GM18519 (cell line): ENCODE results near the gene PROC.
"Not testable (repeated sequence)": the region's sequence is repeated elsewhere in the genome, so short reads cannot be mapped to it uniquely, and the experiment has no call there.

Experiments
- ATAC-seq: cut with Tn5 transposase; IDR thresholded peaks from one replicate; pipeline ENCODE4 v1.9.1; 2021; ENCODE audit warnings: mild to moderate bottlenecking, moderate library complexity; ENCODE audit not compliant: unreplicated experiment, low FRiP score

Gene PROC

DNA sequence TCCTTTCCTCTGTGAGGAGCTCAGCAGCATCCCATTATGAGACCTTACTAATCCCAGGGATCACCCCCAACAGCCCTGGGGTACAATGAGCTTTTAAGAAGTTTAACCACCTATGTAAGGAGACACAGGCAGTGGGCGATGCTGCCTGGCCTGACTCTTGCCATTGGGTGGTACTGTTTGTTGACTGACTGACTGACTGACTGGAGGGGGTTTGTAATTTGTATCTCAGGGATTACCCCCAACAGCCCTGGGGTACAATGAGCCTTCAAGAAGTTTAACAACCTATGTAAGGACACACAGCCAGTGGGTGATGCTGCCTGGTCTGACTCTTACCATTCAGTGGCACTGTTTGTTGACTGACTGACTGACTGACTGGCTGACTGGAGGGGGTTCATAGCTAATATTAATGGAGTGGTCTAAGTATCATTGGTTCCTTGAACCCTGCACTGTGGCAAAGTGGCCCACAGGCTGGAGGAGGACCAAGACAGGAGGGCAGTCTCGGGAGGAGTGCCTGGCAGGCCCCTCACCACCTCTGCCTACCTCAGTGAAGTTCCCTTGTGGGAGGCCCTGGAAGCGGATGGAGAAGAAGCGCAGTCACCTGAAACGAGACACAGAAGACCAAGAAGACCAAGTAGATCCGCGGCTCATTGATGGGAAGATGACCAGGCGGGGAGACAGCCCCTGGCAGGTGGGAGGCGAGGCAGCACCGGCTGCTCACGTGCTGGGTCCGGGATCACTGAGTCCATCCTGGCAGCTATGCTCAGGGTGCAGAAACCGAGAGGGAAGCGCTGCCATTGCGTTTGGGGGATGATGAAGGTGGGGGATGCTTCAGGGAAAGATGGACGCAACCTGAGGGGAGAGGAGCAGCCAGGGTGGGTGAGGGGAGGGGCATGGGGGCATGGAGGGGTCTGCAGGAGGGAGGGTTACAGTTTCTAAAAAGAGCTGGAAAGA lies 7.6 kb downstream of the PROC start:
- no peak for ATAC-seq

DNA sequence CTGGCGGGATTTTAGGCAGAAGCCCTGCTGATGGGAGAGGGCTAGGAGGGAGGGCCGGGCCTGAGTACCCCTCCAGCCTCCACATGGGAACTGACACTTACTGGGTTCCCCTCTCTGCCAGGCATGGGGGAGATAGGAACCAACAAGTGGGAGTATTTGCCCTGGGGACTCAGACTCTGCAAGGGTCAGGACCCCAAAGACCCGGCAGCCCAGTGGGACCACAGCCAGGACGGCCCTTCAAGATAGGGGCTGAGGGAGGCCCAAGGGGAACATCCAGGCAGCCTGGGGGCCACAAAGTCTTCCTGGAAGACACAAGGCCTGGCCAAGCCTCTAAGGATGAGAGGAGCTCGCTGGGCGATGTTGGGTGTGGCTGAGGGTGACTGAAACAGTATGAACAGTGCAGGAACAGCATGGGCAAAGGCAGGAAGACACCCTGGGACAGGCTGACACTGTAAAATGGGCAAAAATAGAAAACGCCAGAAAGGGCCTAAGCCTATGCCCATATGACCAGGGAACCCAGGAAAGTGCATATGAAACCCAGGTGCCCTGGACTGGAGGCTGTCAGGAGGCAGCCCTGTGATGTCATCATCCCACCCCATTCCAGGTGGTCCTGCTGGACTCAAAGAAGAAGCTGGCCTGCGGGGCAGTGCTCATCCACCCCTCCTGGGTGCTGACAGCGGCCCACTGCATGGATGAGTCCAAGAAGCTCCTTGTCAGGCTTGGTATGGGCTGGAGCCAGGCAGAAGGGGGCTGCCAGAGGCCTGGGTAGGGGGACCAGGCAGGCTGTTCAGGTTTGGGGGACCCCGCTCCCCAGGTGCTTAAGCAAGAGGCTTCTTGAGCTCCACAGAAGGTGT lies 8.5 kb downstream of the PROC start:
- no peak for ATAC-seq

DNA sequence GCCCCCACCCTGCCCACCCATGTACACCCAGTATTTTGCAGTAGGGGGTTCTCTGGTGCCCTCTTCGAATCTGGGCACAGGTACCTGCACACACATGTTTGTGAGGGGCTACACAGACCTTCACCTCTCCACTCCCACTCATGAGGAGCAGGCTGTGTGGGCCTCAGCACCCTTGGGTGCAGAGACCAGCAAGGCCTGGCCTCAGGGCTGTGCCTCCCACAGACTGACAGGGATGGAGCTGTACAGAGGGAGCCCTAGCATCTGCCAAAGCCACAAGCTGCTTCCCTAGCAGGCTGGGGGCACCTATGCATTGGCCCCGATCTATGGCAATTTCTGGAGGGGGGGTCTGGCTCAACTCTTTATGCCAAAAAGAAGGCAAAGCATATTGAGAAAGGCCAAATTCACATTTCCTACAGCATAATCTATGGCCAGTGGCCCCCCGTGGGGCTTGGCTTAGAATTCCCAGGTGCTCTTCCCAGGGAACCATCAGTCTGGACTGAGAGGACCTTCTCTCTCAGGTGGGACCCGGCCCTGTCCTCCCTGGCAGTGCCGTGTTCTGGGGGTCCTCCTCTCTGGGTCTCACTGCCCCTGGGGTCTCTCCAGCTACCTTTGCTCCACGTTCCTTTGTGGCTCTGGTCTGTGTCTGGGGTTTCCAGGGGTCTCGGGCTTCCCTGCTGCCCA lies 9.3 kb downstream of the PROC start:
- ATAC-seq = no peak

- no peak for ATAC-seq
Measured at GRCh38 chr2:127428057-127428814, 10.0 kb downstream of the PROC start.

DNA sequence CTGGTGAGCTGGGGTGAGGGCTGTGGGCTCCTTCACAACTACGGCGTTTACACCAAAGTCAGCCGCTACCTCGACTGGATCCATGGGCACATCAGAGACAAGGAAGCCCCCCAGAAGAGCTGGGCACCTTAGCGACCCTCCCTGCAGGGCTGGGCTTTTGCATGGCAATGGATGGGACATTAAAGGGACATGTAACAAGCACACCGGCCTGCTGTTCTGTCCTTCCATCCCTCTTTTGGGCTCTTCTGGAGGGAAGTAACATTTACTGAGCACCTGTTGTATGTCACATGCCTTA lies 10.5 kb downstream of the PROC start:
- ATAC-seq = no peak

GRCh38 chr2:127429291-127429690 lies 11.1 kb downstream of the PROC start:
- no peak for ATAC-seq

GRCh38 chr2:127429844-127430425 lies 11.7 kb downstream of the PROC start:
- no peak for ATAC-seq

DNA sequence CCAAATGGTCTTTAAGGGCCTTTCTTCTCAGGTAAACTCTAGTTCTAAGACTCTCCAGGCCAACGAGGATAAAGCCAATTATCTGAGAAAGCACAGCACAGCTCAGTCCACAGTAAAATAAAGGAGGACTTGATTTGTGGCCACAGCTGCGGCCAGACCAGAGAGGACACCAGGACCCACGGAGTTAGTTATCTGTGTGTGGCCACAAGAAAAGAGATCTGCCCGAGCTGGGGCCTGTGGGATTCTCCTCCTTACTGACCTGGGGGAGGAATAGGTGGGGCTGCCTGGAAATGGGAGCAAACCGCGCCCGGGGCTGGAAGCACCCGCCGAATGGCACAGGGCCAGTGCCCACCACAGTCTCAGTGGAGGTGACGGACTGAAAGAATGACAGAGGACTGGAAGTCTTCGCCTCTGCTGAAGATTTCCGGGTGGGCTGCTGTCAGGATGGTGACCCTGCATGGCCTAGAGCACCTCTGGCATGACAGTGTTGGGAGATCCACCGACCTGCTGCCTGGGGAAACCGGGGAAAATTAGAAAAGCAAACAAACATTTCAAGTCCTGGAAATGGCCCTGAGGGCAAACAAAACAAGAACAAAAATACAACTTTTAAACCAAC lies 13.3 kb downstream of the PROC start:
- ATAC-seq = no peak

- ATAC-seq = no peak
Measured at GRCh38 chr2:127434515-127434914, 16.3 kb downstream of the PROC start.

DNA sequence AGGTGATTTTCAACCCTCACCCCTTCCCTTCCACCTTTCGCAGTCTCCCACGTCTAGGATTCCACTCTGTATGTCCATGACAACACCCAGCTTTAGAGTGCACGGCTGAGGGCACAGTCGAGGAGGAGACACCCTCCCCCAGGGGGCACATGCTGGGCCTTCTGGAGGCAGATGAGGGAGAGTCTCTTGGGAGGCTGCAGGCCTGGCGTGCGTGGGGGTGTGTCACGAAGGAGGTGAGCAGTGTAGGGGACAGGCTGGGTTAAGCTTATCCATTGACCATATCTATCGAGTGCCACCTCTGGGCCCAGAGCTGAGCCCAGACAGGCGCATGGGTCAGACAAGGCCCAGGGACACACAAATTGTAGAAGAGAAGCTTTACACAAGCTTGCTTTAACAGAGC lies 18.8 kb downstream of the PROC start:
- no peak for ATAC-seq

DNA sequence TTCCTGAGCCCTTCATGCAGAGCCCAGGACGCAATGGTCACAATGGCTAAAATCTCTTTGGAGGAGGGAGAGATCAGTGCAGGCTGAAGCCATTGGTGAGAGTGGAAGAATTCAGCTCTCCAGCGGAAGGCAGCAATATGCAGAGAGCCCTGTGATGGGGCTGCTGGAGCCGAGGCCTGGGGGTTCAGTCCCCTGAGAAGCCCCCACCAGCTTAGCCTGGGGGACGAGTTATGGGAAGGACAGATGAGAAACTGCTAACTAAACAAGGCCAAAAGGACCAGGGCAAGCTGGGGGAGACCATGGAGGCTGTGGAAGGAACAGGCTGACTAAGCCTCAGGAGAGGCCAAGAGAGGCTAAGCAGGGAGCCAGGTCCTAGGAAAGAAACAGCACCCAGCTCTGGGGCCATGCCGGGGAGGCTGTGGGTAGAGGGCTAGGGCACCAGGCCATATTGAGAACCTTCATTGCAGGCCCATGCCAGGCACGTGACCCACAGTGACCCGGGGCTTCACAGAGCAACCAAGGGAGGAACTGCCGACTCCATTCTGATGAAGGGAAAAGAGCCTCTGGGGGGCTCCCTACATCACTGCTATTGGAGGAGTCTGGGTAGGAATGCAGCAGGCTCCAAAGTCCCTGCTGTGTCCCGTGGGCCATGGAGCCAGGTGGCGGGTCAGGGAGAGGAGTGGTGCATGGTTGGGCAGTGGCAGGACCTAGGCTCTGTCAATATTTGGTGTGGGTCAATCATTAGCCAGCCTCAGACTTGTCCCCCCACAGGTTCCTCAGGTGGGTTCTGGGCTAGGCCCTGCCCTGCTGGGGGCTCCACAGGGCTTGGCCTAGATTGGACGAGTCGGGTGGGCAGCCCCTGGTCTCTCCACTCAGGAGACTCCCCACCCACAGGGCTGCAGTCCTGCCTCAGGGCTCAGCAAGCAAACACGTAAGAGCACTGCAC lies 19.8 kb downstream of the PROC start:
- no peak for ATAC-seq

GRCh38 chr2:127439343-127439742 lies 21.1 kb downstream of the PROC start:
- no peak for ATAC-seq

GRCh38 chr2:127448526-127448925 lies 30.3 kb downstream of the PROC start:
- no peak for ATAC-seq

- no peak for ATAC-seq
Measured at GRCh38 chr2:127449414-127449813, 31.2 kb downstream of the PROC start.

DNA sequence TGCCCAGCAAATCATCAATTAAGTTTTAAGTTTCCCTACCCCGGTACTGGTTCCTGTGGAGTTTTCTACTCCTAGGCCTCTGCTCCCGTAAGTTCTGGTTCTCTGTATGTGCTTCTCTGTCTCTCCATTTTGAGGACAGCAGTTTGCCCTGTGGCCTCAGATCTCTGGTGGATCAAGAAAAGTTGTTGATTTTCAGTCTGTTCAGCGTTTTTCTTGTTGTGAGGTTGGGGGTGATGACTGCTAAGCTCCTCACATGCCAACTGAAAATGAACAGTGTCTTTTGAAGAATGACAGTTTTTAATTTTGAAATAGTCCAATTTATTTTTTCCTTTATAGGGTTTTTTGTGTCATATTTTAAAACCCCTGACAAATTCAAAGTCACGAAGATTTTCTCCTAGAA lies 31.7 kb downstream of the PROC start:
- ATAC-seq = no peak

GRCh38 chr2:127451981-127452380 lies 33.8 kb downstream of the PROC start:
- no peak for ATAC-seq

GRCh38 chr2:127452423-127452822 lies 34.2 kb downstream of the PROC start:
- ATAC-seq = not testable (repeated sequence)

DNA sequence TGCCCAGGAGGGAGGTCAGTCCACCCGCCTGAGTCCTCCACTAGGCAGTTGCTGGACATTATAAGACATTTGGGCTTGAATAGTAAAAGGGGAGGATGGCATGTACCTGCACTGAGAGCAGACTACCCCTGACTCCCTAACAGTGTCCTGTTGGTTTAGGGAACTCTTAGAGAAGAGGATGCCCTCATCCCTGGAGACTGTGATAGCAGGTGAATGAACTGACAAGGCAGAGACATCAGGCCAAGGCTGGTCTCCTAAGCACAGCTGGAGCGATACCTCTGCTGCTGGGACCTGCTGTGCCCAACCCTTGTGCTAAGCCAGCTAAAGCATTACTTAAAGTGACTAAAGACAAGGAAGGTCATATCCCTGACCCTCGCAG lies 34.8 kb downstream of the PROC start:
- no peak for ATAC-seq
